NCI-H226 (cell line): ENCODE data around the gene ARHGDIG.
"Not testable (repeated sequence)": the region's sequence is repeated elsewhere in the genome, so short reads cannot be mapped to it uniquely, and the experiment has no call there.

Experiments used
- DNase-seq: peaks from one replicate; pipeline ENCODE4 v3.0.0-alpha.2; 2015

ARHGDIG gene

GRCh38 chr16:301950-302349, 21.6 kb downstream of the ARHGDIG start:
- DNase-seq = no peak

- DNase-seq = no peak
Measured at GRCh38 chr16:303760-304505, 23.5 kb downstream of the ARHGDIG start.

- no peak for DNase-seq
Measured at GRCh38 chr16:305916-306626, 25.7 kb downstream of the ARHGDIG start.

- DNase-seq = no peak
Measured at GRCh38 chr16:306911-307370, 26.6 kb downstream of the ARHGDIG start.

- DNase-seq = no peak
Measured at GRCh38 chr16:307691-308312, 27.4 kb downstream of the ARHGDIG start.

GRCh38 chr16:309476-309875, 29.1 kb downstream of the ARHGDIG start:
- no peak for DNase-seq

GRCh38 chr16:311725-312124, 31.3 kb downstream of the ARHGDIG start:
- DNase-seq = no peak

GRCh38 chr16:314351-314750, 34.0 kb downstream of the ARHGDIG start:
- DNase-seq = no peak

GRCh38 chr16:314795-315299, 34.5 kb downstream of the ARHGDIG start:
- no peak for DNase-seq

- no peak for DNase-seq
Measured at GRCh38 chr16:316741-317464, 36.5 kb downstream of the ARHGDIG start.

- no peak for DNase-seq
Measured at GRCh38 chr16:317583-317982, 37.2 kb downstream of the ARHGDIG start.

GRCh38 chr16:318628-319027, 38.2 kb downstream of the ARHGDIG start:
- DNase-seq = no peak

- DNase-seq = no peak
Measured at GRCh38 chr16:320206-320605, 39.8 kb downstream of the ARHGDIG start.

- no peak for DNase-seq
Measured at GRCh38 chr16:321532-321931, 41.1 kb downstream of the ARHGDIG start.

- no peak for DNase-seq
Measured at GRCh38 chr16:322476-323143, 42.2 kb downstream of the ARHGDIG start.

GRCh38 chr16:324201-324450, 43.7 kb downstream of the ARHGDIG start:
- no peak for DNase-seq

GRCh38 chr16:324451-325334, 44.3 kb downstream of the ARHGDIG start:
- DNase-seq = no peak

GRCh38 chr16:325375-326145, 45.2 kb downstream of the ARHGDIG start:
- DNase-seq = no peak

GRCh38 chr16:330741-331140, 50.4 kb downstream of the ARHGDIG start:
- DNase-seq = no peak

- DNase-seq = not testable (repeated sequence)
Measured at GRCh38 chr16:331181-331814, 50.9 kb downstream of the ARHGDIG start.
